Frontal cortex (tissue), 4 donors: ENCODE measurements around the gene NPTX1. TPM values are rescaled to one million over a fixed set of nuclear protein-coding genes. Genes with fewer than 3 reads are reported as not detected.

Experiments used
- DNase-seq, 2 donors: peaks; one replicate each; pipeline ENCODE4 v3.0.0; 2012; ENCODE audit warnings: low spot score in 2 of 2
- FAIRE-seq: peaks from 2 replicates; lab custom pipeline; 2012; peaks lifted over from hg19 to GRCh38; lab: Jason Lieb, UNC
- total RNA-seq: library from RNA; depleted of rRNA; stranded (reverse); fragments of >200 nt; gene quantifications from one replicate; pipeline ENCODE4 v1.2.3, GENCODE V29; 2014
- donor health status: control.
- donor health status: control.
- donor health status: control.

The NPTX1 gene
- total RNA-seq, 1 donor from 2014 or later, result 6.1 TPM

DNA sequence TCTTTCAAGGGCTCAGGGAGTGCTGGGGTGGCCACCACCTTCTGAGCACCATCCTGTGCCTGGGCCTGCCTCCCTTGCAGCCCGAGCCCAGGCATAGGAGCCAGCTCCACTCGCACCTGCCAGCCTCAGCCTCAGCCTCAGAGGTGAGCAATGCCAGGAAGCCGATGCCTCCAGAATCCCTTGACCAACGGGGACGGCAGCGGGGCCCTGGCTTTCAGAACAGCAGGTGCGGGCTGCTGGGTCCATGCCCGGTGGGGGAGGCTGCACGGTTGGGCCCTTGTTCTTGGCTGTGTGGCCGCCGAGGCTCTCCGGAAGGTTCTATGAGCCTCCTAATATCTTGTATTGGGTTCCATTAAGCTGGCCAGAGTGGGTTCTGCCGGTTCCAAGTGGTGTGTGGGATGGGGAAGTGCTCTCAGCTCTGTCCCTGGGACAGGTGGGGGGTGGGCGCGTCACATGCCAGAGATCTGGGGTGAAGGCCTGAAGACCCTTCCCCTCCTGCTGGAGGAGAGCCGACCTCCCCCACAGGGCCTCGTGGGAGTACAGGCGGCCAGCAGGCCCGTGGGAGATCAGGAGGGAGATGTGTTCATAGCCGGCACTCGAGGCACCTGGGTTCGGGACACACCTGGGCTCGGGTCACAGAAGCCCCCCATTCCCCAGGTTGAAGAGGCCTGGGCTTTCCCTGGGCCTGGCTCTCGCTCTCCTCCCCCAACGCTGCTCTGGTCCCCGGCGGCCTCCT lies 27.0 kb downstream of the NPTX1 start:
- no peak for FAIRE-seq
- DNase-seq, result no peak

DNA sequence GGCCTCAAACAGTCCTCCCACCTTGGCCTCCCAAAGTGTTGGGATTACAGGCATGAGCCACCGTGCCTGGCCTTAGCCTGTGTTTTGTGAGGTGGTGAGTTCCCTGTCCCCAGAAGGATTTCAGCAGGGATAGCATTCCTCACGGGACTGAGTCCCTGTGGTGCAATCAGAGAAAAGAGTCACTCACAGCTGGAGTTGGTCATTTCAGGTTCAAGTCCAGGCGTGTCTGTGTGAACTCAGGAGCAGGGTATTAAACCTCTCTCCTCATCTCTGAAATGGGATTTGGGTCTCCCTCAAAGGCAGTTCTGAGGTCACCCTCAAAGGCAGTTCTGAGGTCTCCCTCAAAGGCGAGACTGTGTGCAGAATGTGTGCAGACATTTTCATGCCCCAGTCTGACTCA lies 28.6 kb downstream of the NPTX1 start:
- DNase-seq (no peak), FAIRE-seq (no peak)

DNA sequence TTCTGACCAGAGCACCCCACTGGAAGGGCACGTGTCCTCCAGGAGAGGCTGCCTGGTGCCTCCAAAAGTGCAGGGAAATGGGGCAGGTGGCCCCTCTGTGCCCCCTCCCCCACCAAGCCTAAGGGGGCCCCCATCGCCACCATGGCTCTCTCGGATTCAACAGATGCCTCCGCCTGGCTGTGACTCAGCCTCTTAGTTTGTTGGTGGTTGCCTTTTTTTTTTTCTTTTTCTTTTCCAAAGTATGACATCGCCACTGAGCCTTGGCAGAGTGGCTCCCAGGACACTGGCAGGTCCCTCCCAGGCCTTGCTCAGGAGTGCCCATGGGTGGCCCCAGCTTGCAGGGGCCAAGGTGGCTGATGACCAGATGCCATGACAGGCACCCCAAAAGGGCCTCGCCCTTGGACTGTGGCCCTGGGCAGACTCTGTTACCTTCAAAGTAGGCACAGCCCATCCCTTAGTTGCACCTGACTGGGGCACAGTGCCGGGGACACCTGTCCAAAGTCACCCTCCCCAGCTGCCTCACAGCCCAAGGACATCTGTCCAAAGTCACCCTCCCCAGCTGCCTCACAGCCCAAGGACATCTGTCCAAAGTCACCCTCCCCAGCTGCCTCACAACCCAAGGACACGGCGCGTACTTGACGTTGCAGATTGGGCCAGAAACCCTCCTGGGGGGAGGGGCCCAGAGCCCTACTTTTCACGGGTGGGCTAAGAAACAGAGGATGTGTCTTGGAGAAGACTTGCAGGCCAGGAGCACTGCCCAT lies 29.6 kb downstream of the NPTX1 start:
- no peak for DNase-seq
- no peak for FAIRE-seq

DNA sequence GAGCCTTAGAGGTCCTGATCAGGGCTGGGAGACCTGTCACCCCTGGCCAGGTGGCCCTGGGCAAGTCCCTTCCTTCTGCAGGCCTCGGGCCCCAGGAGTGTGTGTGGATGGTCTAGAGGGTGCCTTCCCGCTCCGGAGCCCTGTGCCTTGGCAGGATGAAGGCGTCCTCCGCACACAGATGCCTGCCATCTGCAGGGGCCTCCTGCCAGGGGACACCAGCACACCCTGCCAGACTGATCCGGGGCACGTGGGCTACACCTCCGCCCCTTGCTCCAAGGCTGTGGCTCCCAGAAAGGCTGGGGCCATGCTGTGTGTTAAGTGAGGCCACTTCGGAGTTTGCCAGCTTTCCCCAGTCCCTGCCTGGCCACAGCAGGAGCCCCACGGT lies 30.7 kb downstream of the NPTX1 start:
- FAIRE-seq, result no peak
- DNase-seq, result no peak

DNA sequence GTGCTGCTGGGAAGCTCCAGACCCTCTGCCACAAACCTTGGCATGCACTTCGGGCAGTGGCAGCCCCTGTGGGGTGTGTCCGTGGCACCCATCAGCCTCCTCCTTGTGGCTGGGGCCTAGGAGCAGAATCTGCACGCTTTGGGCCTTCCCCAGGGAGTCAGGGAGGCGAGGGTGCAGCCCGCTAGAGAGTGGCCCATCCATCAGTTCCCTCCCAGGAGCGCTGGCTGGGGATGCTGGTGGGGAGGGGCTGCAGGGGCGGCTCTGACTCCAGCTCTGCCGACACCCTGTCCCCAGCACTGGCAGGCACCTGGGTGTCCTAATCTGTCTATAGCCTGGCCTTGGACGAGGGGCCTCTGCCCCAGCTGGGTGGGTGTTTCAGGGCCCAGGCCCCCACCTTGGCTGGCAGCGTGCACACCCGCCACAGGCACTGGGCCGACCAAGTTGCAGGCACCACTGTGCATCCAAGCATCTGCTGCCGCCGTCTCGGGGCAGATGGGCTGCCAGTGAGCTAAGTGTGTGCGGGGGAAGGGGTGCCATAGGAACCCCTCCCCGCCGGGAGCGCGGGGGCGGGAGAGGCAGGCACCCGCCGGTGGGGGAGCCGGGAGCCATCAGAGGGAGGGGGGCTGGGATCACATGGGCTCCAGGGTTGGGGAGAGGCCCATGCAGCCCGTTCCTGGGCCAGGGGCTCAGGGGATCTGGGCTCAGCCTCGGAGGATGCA lies 31.2 kb downstream of the NPTX1 start:
- FAIRE-seq, result no peak
- no peak for DNase-seq

DNA sequence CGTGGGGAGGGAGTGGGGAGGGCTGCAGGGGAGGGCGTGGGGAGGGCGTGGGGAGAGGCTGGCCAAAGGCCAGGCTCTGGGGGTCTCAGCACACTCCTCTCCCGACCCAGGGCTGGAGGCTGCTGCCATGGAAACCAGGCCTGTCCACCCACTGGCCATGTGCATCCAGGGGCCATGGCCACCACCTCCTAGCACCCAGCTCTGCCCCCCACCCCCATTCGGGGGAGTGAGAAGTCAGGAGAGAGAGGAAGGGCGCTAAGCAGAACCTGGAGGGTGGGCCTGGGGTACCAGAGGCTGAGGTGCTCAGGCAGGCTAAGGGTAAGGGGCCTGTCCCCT lies 31.8 kb downstream of the NPTX1 start:
- FAIRE-seq (no peak), DNase-seq (no peak)

DNA sequence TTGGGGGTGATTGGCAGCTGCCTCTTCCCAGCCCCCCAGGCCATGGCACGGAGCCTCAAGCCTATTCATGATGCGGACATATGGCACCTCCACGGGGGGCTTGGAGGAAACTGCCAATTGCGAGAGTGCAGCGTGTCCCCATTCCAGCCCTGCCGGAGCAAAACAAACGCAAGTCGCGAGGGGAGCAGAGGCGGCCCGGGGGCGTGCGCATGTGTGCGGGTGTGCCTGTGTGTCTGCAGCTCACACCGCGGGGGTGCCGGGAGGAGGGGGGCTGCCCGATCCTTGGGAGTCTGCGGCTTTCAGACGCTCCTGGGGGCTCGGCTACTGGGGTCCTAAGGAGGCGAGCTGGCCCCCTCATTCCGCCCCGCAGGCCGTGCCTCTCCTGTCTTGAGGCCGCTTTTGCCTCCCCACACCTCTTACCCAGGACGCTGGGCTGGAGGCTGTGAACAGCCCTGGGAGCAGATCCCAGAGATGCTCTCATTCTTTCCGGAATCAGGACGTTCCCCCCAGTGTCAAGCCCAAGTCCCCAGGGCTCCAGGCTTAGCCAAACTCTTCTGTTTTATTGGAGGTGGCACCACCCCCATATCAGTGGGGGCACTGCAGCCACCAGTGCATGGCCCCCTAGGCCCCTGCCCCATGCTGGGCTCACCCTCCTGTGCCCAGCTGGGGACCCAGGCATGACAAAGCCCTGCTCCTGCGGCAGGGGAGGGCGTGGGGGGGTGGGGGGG lies 32.3 kb downstream of the NPTX1 start:
- no peak for DNase-seq
- no peak for FAIRE-seq

DNA sequence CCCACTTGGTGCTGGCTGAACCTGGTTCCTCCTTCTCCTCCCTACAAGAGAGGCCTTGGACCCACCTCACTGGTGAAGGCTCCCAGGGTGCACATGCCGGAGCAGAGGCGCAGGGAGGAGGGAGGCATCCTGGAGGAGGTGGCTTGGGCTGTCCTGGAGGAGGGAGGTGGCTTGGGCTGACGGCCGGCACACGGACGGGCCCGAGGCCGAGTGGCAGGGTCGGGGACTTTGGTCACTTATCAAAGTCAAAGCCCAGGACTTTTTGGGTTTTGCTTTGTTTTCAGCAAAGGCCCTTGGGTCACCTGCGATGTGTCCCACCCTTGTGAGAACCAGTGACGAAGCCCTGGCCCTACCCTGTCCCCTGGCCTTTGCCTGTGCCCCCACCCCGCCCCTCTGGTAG lies 32.9 kb downstream of the NPTX1 start:
- FAIRE-seq, result no peak

DNA sequence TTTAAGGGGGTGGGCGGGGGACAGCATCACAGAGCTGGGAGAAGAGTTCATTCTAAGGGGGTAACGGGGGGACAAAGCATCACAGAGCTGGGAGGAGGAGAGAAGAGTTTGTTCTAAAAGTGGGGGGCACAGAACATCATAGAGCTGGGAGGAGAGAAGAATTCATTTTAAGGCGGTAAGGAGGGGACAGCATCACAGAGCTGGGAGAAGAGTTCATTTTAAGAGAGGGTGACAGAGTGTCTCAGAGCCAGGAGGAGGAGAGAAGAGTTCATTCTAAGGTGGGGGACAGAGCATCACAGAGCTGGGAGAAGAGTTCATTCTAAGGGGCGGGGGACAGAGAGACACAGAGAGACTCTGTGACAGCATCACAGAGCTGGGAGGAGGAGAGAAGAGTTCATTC lies 33.6 kb downstream of the NPTX1 start:
- FAIRE-seq (no peak), DNase-seq (no peak)

More for the DNA sequence above, 32.9 kb downstream of the NPTX1 start:
- no peak for DNase-seq

DNA sequence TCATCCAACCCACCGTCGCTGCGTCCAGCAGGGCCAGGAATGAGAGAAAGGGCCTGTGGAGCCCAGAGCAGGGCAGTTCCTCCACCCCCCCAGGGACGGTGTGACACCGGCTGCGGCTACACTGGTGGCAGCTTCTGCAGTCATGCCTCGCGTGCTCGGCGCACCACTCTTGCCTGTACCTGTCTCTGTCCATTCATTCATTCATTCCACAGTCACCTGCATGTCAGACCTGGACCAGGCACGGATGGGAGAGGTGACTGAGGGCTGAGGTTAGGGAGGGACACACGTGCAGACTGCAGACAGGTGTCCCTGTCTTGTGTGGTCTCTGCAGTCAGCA lies 34.1 kb downstream of the NPTX1 start:
- FAIRE-seq, result no peak
- no peak for DNase-seq

DNA sequence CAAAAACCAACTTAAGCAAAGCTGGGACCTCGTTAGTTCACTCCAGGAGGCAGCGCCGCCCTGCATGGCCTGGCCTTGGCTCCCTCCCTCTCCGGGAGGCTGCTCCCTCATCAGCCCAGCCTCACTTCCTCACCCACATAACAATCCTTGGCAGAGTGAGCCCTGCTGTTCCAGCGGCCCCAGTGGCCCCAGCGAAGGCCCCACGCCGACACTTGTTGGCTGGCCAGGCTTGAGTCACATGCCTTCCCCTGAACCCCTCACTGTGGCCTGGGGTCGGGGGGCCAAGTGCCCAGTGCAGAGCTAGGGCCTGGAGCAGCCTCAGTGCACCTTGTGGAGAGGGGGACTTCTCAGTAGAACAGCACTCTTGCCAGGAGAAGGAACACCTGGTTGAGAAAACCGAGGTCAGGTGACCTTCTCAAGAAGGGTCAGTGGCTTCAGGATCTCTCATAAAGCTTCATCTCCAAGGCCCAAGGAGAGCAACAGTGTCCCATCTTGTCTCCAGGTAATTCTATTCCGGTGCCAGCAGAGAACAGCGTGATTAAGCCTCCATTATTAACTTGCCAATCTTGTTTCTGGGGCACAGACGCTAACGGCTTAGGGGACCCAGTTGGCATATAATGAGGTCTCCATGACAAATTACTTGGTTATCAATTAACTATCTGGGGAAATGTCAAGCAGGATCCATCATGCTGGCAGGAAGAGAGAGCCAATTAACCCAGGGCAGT lies 34.6 kb downstream of the NPTX1 start:
- FAIRE-seq (no peak), DNase-seq (no peak)

DNA sequence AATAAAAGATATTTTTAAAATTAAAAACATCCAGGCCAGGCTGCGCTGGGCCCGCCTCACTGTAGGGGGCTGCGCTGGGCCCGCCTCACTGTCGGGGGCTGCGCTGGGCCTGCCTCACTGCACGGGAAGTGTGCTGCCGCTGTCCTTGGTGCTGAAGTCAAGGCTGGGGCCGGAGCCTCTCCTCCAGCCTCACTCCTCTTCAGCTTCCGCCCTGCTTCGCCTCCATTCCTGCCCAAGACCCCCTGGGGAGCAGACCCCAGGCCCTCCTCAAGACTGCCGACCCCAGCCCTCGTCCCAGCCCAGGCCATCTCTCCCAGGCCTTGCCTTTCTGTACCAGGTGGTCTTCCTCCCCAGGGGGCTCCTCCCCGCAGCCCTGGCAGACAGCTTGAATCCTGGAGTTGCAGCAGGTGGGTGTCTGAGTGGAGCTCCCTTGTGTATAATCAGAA lies 35.3 kb downstream of the NPTX1 start:
- no peak for FAIRE-seq
- peak; percentile 60 to 67 for DNase-seq

DNA sequence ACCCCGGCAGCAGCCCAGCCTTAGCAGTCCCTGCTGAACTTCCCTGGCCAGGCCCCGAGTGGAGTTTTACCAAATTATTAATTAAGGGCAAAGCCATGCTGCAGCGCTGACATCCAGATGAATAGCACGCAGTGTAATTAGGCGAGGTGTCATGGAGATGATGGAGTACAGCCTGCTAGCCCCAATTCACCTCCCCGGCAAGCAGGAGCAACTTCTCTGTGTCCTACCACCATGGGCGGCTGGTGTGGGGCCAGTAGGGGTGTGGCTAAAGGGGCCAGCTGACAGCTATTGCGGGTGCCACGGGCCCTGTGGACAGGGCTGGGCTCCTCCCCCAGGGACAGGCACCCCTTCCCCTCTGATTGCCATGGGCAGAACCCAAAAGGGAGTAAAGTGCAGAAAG lies 36.9 kb downstream of the NPTX1 start:
- no peak for DNase-seq
- no peak for FAIRE-seq

DNA sequence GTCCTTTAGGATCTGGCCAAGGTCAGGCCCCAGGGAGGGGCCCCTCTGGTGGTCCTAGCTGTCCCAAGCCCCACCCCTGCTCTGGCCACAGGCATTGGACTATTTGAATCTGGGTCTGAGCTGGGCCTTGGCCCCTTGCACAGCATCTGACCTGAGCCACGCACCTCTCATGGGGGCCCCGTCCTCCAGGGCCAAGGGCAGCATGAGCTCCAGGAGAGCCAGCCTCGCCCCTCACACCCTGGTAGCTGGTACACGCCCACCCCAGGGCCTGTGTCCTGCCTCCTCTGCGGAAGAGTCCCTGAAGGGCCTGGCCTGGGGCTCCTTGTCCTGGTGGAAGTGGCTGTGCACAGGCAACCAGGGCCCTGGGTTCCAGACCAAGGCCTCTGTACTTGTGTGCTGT lies 37.6 kb downstream of the NPTX1 start:
- FAIRE-seq (no peak), DNase-seq (no peak)

DNA sequence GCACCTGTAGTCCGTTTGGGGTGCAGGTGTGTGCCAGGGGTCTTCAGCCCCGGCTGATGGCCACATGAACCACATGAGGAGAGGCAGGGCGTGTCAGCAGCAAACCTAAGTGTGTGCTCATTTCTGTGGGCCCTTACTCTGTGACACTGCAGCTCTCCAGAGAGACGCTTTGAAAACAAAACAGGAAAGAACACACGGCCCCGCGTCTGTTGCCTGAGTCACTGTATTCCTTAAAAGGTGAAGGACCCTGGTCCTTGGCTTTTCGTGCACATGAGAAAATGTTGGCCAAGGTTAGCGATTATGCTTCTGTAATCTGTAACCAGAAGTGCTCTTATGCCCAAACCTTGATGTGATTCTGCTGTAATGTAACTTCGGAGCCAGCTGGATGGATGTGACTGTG lies 38.9 kb downstream of the NPTX1 start:
- FAIRE-seq, result no peak
- no peak for DNase-seq

DNA sequence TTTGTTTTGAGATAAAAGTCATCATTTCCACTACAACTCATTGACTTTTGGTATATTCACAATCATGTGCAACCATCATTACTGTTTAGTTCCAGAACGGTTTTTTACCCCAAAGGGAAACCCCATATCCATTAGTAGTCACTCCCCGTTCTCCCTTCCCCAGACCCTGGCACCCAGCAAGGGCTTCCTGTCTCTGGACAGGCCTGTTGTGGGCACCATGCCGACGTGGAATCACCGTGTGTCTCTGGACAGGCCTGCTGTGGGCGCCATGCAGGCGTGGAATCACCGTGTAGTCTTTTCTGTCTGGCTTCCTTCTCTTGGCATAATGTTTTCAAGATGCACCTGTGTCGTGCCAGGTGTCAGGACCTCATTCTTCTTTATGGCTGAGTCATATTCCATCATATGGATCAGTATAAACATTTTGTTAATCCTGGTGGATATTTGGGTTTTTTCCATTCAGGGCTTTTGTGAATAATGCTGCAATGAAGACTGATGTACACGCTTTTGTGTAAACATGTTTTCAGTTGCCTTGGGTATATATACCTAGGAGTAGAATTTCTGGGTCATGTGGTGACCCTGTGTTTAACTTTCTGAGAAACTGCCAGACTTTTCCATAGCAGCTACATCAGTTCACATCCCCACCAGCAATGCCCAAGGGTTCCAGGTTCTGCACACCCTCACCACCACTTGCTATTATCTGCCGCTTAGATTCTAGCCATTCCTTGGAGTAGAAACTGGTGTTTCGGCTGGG lies 42.3 kb downstream of the NPTX1 start:
- FAIRE-seq (no peak), DNase-seq (no peak)

DNA sequence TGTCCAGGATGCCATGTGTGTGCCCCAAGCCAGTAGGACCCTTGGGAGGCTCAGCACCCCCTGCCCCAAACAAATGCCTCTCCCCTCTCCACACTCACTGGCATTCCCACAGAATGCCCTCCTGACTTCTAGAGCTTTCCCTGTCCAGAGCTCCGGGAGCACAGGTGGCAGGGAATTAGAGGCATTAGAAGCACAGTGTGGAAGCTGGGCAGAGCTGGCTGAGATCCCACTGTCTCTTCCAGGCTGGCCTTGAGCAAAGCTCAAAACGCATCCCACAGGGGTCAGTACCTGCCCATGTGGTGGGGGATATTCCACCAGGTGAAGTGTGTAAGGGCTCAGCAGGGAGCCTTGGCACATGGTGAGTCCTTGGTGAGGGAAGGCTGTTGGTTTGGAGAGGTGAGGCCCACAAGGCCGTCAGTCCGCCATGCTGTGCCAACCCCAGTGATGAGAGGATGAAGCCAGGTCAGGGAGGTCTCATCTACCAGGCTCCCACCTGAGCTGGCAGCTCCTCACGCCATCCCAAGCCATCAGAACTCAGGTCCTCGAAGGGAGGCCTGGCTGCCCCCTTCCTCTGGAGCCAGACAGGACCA lies 43.4 kb downstream of the NPTX1 start:
- FAIRE-seq (no peak), DNase-seq (no peak)

DNA sequence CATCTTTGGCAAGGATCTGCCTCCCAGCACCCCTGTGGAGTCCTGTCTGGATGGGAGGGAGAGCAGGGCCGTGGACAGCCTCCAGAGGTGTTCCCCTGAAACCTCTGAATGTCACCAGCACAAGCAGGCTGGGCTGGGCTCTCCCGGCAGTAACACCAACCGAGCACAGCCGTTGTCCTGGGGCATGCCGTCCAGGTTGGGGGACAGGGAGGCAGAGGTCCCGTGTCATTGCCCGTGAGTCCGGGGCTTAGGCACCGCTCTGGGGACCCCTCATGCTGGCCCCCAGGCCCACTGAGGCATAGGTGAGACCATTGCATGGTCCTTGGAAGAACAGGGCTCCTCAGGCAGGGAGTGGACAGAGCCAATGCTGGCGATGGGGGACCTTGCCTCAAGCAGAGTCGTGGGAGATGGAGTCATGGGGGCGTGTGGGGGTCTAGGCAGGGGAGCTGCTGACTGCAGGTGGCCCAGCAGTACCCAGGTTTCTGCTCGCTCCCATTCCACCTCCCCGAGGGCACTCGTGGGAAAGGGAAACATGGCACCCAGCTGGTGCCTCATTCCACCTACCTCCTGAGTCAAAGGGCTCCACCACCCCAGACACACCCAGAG lies 44.0 kb downstream of the NPTX1 start:
- no peak for DNase-seq
- FAIRE-seq, result no peak
